Measurements from ENCODE around the gene CCDC8.
"Not testable (repeated sequence)": the region's sequence is repeated elsewhere in the genome, so short reads cannot be mapped to it uniquely, and the experiment has no call there.

CCDC8 gene

DNA sequence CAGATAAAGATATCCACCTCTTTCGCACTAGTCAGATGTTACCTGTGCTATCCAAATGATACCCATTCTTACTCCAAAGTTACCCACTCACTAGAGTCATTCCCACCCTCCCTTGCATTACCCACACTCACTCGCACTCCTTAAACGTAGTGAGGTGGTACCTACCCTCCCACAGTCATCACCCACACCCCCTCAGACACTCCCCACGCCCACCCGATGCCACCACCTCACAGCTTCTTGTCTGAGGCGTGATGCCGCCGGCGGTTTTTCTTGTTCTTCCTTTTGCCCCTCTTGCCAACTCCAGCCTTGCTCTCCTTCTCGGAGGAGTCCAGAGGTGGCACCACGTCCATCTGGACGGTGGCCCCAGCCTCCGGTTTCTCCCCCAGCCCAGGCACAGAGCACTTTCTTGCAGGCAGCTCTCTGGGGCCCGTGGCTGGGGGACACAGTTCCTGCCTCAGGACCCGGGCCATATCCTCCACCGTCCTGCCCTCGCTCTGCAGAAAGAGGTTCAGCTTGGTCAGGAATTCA is 14.2 kb upstream of the CCDC8 start:
- DNase-seq = no peak

DNA sequence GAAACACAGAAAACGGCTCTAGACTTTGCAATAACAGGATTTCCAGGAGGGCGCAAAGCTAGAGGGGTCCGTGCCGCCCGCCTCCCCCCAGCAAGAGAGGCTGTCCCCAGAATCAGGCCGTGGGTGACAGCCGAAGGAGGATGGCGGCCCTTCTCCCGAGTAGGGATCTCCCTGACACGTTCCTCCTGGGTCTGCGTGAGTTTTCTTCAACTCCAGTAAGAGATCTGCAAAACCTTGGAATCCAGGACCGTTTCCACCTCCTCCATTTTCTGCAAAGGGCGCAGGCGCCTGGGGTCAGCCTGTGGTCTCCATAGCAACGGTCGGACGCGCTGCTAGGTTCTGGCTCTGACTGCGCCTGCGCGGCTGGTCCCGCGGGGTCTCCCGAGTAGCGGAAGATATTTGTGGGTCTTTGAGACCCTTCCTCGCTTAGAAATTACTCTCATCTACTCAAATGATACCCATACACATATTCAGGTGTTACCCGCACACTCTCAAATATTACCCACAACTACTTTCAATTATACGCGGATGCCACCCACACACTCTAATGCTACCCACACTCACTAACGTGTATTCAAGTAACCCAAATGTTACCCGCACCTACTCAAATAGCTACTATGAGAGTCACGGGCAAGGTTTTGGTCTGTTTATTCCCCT is 13.3 kb upstream of the CCDC8 start:
- DNase-seq = peak; percentile 25

- no peak for DNase-seq
Observed at GRCh38 chr19:46426035-46426505, 12.7 kb upstream of the CCDC8 start.

DNA sequence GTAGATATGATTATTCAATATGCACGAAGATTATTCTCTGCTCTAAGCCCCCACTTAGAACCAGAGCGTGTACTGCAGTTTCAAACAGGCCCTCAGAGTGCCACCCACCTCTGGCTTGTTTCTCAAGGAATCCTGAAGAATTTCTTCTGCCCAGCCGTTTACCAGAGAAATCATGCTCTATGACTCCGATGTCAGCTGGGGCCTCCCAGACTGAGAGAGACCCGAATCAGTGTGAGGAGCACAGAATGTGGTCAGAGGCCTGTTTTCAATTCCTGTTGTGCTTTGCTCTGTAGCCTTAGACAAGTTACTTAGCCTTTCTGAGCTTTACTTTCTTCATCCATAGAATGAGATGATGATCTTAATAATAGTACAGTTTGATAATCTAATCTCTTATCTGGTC is 9.8 kb upstream of the CCDC8 start:
- DNase-seq = no peak

DNA sequence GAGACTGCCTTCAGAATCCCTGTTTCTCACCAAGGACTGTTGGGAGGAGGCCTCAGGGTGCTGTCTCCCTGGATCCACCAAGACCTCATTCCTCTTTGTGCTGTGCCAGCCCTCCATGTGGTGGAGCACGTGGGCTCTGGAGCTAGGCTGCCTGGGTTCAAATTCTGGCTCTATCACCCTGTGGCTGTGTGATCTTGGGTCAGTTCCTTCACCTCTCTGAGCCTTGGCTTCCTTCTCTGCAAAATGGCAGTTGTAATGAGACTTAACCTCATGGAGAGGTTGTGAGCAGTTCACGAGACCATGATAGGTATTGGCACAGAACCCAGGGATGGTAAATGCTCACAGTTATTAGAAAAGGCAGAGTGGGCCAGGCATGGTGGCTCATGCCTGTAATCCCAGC is 9.0 kb upstream of the CCDC8 start:
- DNase-seq = no peak

GRCh38 chr19:46420056-46420455 is 6.7 kb upstream of the CCDC8 start:
- no peak for DNase-seq

GRCh38 chr19:46415804-46416709 is 2.7 kb upstream of the CCDC8 start:
- not testable (repeated sequence) for DNase-seq

GRCh38 chr19:46414899-46415298 is 1.5 kb upstream of the CCDC8 start:
- not testable (repeated sequence) for DNase-seq

GRCh38 chr19:46412650-46413261 is 608 bp downstream of the CCDC8 start:
- DNase-seq = no peak

DNA sequence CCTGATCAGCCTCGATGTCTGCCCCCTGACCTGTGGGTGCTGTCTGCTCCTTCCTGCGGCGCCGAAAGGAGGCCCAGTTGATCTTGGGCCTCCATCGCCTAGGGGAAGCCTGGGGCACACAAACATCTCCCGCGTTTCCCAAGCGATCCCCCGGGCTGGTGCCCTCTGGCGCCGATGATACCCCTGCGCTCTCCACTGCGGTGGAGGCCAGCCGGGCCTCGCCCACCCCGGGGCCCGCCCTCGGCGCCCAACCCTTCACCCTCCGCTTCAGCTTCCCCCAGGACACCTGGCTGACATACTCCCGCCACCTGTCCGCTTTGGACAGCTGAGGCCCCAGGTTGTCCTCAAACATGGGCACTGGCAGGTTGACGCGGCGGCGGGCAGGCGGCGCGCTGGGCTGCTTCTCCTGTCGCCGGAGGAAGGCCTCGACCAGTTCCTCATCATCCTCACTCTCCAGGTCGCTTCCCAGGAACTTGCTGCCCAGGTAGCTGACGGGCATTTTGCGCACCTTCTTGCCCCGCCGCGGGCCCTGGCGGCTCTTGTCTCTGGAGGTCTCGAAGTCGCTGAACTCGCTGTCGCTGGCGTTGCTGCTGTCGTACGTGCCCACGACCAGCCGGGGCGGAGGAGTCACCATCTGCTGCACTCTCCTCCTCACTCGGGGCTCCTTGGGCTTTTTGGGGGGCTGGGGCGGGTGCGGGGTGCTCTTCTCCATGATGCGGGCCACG is 1.3 kb downstream of the CCDC8 start:
- no peak for DNase-seq

- no peak for DNase-seq
Observed at GRCh38 chr19:46411088-46411924, 2.1 kb downstream of the CCDC8 start.

GRCh38 chr19:46410205-46411087 is 2.9 kb downstream of the CCDC8 start:
- DNase-seq = no peak

- no peak for DNase-seq
Observed at GRCh38 chr19:46409191-46409590, 4.2 kb downstream of the CCDC8 start.

GRCh38 chr19:46408664-46409039 is 4.7 kb downstream of the CCDC8 start:
- DNase-seq = no peak

DNA sequence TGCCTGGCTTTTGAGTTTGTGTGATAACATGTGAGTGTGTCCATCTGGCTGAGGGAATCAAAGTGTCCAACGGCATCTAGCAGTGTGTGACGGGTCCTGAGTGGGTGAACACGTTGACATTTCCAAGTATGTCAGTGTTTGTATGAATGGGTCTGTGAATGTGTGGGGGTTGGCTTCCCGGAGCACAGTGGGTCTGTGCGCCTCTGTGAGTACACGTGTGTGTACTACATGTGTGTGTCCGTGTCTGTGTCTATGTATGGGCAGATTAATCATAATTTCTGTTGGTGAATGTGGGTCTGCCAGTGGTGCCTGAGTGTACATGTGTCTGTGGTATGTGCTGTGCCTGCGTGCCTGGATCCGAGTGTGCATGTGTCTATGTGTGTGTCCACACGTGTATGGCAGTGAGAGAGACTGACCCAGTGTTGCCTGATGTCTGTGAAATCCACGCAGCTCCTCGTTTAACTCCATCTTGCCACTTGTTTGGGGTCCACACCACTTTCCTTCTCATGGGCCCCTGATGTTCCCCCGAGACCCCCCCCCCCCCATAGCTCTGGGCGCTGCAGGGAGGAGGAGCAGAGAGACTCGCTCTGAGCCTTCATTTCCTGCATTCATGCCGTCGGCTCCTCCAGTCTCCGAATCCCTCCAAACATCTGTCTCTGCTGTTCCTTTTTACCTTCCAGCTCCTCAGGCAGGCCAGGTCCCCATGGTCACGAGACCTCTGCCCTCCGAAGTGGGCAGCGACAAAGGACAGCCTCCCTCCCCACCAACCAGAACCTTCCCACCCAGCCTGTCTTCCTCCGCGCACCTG is 5.3 kb downstream of the CCDC8 start:
- DNase-seq = no peak

- no peak for DNase-seq
Observed at GRCh38 chr19:46406976-46407375, 6.4 kb downstream of the CCDC8 start.

GRCh38 chr19:46404753-46405468 is 8.5 kb downstream of the CCDC8 start:
- DNase-seq = no peak

DNA sequence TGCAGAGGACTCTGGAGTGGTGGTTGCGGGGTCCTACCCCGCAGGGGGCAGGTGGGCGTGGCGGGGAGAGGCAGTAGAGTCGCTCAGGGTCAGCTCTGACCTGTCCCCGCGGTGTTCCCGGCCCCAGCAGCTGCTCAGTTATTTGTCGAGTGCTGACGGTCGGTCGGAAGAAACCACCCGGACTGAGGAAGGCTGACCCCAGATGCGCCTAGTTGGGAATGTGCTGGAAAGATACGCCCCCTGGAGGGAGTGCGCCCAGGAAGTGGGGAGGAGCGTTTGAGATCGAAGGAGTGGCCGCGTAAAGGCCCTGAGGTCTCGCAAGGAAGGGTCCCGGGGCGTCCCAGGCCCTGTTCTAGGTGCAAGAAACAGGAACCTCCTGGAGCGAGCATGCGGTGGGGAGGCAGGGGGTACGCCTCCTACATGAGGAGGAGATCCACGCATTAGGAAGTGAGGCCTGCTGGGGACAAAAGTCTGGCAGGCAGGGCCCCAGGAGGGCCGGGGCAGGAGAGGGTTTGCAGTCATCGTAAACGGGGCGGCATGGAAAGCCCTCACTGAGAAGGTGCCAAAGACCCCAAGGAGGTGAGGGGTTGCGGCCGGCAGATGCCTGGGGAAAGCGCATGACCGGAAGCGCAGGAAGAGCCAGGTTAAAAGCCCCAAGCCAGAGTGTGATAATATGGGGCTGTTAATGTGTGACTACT is 9.2 kb downstream of the CCDC8 start:
- no peak for DNase-seq

DNA sequence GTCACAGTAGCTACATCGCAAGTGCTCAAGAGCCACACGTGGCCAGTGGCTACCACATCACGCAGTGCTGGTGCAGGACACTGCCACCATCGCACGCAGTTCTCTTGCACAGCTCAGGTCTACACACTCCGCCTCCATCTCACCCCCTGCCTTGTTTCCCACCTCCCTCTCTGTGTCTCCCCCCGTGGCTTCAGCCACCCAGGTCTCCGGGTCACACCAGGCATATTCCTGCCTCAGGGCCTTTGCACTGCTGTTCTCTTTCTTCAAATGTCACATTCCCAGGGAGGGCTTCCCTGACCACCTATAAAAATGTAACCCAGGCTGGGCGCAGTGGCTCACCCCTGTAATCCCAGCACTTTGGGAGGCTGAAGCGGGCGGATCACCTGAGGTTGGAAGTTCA is 10.6 kb downstream of the CCDC8 start:
- no peak for DNase-seq

All from activated CD4-positive, alpha-beta T cell treated with anti-CD3 and anti-CD28 coated beads, Interleukin-2, amount 50 U/mL, for 1 hour (primary cell).